ENCODE data around the gene IKZF1. TPM values are rescaled to one million over a fixed set of nuclear protein-coding genes. Genes with fewer than 3 reads are reported as not detected.

Gene IKZF1
- total and polyA plus RNA-seq, 2 of the 13 experiments (the other 11 are each of a cell fraction or from before 2014, with no cell fraction given), result not detected

- H4K20me1 ChIP-seq (ENCODE audit: insufficient read depth, low read length), result no peaks in the 10 kb centered on the region
- no peaks in the 10 kb centered on the region for H3K9me3 ChIP-seq (ENCODE audit: low read length)
- CTCF ChIA-PET (ENCODE audit: low intra/inter-chr PET ratio, low total read pairs), result no interaction called here
- no peaks in the 10 kb centered on the region for H3K4me1 ChIP-seq (ENCODE audit: insufficient read depth, low read length)
- H3K27ac ChIP-seq (ENCODE audit: extremely low read length, insufficient read depth, low read length), result no peak overlapping the region
- DNase-seq (ENCODE audit: low spot score) (no peak), FAIRE-seq (no peak), ATAC-seq (no peak)
- in situ Hi-C loops (cut with HindIII; ENCODE audit: extremely low pct_ligation_motif_present, low pct_unique_long_range_greater_than_20kb) (no loop called here), intact Hi-C loops (cut with micrococcal nuclease; ENCODE audit: unreplicated experiment) (no loop called here)
- peaks cover 3 to 14% of the 10 kb centered on the region in 2 experiments; a peak in 2 of 5 replicates for H3K27me3 ChIP-seq (ENCODE audit: control insufficient read depth in 1 of 2, insufficient read depth in 2 of 2, low read length in 2 of 2)
- H3K4me2 ChIP-seq (ENCODE audit: low read depth, low read length), result no peak overlapping the region
- H2AFZ ChIP-seq (ENCODE audit: low read length), result no peak overlapping the region
- WGBS (ENCODE audit: low lambda C conversion rate), result 2% methylated on average over 3 of the region's 3 CpGs
- POLR2A ChIA-PET, result no interaction called here
- no peak overlapping the region for H3K9ac ChIP-seq (ENCODE audit: insufficient read depth, low read depth, low read length)
- TF ChIP-seq ZNF891 (CRISPR knock-in tag; IDR thresholded peaks at IDR 0.05), result no peak
- TF ChIP-seq ZNF451 (CRISPR knock-in tag; IDR thresholded peaks at IDR 0.05), result no peak
- TF ChIP-seq TBP (CRISPR knock-in tag; IDR thresholded peaks at IDR 0.05), result no peak
- no peak for TF ChIP-seq BORCS8-MEF2B (CRISPR knock-in tag; IDR thresholded peaks at IDR 0.05)
- no peak for TF ChIP-seq RFX1 (IDR thresholded peaks at IDR 0.05)
- no peak for TF ChIP-seq ZNF441 (CRISPR knock-in tag; IDR thresholded peaks at IDR 0.05; ENCODE audit: borderline replicate concordance)
- TF ChIP-seq MIER3 (CRISPR knock-in tag; IDR thresholded peaks at IDR 0.05; ENCODE audit: borderline replicate concordance), result no peak
- TF ChIP-seq SALL1 (CRISPR knock-in tag; IDR thresholded peaks at IDR 0.05), result no peak
- TF ChIP-seq TBX2 (CRISPR knock-in tag; IDR thresholded peaks at IDR 0.05; ENCODE audit: borderline replicate concordance), result no peak
- no peak for TF ChIP-seq NFYB (CRISPR knock-in tag; IDR thresholded peaks at IDR 0.05)
- TF ChIP-seq HNRNPH1 (optimal IDR thresholded peaks at IDR 0.05; ENCODE audit: low read depth, low read length), result no peak
- no peak for TF ChIP-seq ZNF746 (CRISPR knock-in tag; IDR thresholded peaks at IDR 0.05)
- no peak for TF ChIP-seq SNAI1 (CRISPR knock-in tag; IDR thresholded peaks at IDR 0.05; ENCODE audit: borderline replicate concordance)
- TF ChIP-seq ZNF577 (CRISPR knock-in tag; IDR thresholded peaks at IDR 0.05; ENCODE audit: borderline replicate concordance, low read depth), result no peak
- H3K36me3 ChIP-seq (replicated peaks in 1 of 2; ENCODE audit: control insufficient read depth in 1 of 2, insufficient read depth in 2 of 2, low read length in 2 of 2), result no peaks in the 10 kb centered on the region
- H3K4me3 ChIP-seq (replicated peaks in 1 of 3; ENCODE audit: insufficient read depth in 1 of 3, low read depth in 2 of 3, low read length in 3 of 3), result no peak overlapping the region
- BruUV-seq (replicated peaks), result no TSS peak
- no peaks in the 10 kb centered on the region for H3K79me2 ChIP-seq (ENCODE audit: insufficient read depth, low read length)
These were observed 85.4 kb downstream of the IKZF1 start for GRCh38 chr7:50389961-50390360.
